HG03159 (cell line): Measurements from ENCODE around the gene YEATS4.

ENCODE experiments used
- ATAC-seq: cut with Tn5 transposase; IDR thresholded peaks from one replicate; pipeline ENCODE4 v1.9.1; 2021; ENCODE audit warnings: mild to moderate bottlenecking, moderate library complexity; ENCODE audit not compliant: unreplicated experiment

Gene YEATS4

DNA sequence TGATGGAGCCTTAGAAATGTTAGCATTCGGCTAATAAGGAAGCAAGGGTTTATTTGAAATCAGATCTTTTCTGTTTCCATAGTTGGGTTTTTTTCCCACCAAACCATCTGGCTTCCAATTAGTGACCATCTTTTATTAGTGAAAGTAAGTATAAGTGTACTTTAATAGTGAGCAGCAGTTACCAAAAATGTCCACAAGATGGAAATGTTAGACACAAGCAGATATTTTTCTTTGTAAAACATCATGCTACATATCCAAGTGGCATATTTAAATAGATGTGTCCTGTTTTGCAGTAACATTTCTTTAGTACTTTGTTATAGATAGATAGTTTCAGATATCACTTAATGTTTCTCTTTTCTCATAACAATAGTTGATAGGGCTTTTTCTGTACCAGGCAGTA lies 28.8 kb downstream of the YEATS4 start:
- peak; percentile 49 for ATAC-seq

DNA sequence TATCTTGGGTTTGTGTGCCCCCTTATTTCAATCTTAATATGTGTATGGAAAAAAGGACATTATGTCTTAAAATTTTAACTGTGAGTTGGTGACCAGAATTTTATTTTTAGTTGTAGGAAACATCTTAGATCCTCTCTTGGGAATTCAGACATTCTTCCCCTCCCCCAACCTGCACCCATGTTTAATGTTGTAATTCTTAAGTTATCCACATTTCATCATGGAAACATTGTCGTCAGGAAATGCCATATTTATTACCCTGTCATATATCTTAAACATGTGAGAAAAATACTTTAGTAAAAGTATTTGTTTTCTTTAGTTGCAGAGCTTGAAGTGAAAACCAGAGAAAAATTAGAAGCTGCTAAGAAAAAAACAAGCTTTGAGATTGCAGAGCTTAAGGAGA lies 30.3 kb downstream of the YEATS4 start:
- ATAC-seq, result no peak

DNA sequence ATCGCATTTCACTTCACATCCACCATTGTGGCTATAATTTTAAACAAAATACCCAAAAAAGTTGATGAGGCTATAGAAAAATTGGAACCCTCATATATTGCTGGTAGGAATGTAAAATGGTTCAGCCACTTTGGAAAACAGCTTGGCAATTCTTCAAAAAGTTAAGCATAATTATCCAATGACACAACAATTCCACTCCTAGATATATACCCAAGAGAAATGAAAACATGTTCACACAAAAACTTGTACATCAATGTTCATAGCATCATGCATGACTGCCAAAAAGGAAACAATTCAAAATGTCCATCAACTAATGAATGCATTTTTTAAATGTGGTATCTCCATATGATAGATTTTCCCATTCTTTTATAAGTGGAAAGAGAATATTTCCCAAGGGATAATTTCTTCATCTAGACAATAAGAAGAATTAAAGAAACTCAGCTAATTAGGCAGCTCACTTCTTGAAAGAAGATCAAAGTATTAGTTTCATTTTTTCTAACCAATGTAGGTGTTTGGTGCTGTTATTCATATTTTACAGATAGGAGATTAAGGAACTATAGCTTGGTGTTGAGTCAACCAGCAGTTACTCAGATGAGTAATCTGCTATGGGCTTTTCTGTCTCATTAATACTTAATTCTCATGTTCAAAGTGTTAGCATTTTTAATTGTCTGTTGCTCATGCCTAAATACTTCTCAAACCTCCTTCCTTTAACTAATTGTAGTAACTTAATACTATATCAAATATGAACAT lies 32.8 kb downstream of the YEATS4 start:
- peak; percentile 78 for ATAC-seq

DNA sequence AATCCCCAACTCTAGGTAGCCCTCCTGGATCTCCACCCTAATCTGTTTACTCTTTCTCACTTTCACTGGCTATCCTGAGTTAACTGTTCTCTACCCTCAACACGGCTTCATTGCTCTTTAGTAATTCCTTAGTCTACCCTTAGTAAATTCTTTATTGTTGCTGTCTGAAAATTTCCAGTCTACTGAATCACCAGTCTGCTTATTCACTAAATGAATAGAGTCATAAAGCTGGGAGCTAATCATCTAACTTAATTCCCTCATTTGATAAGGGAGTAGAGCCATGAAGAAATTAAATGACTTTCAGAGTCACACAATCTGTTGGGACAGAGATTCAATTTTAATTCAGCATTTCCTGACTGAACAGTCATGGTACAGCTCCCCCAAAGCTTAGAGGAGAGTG lies 36.5 kb downstream of the YEATS4 start:
- ATAC-seq, result no peak

DNA sequence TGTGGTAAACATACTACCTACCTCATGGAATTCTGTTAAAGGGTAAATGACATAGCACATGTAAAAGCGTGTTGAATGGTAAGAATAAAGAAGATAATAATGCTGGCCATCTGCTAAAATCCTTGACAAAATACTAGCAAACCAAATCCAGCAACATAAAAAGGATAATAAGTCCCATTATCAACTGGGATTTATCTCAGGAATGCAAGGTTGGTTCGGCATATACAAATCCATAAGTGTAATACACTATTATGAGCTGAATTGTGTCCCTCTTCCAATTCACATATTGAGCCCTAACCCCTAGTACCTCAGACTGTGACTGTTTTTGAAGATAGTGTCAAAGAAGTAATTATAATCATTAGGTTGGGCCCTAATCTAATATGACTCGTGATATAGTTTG lies 37.4 kb downstream of the YEATS4 start:
- no peak for ATAC-seq

DNA sequence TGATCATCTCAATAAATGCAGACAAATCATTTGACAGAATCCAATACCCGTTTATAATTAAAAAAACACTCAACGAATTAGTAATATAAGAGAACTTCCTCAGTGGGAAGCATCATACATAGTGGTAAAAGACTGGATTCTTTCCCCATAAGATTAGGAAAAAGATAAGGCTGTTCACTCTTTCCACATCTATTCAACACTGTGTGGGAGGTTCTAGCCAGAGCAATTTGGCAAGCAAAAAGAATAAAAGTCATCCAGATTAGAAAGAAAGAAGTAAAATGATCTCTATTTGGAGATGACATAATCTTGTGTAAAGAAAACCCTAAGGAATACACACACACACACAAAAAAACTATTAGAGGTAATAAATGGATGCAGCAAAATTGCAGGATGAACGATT lies 38.4 kb downstream of the YEATS4 start:
- ATAC-seq, result no peak

DNA sequence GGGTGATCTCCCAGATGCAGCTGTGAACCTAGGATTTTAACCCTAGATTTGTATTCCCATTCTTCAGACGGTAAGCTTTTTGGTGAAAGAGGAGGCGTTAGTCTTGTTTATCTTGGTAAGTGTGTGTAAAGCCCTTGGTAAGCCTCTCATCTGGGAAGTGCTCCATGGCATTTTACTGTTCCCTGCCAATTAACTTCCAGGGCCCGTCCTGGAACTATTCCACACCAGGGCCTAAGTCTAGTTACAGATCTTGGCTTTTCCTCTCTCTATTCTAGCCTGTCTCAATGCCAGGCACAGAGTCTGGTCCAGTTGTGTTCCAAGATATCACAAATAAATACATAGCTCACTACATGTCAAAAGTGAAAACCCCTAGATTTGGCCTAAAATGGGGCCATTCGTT lies 42.4 kb downstream of the YEATS4 start:
- no peak for ATAC-seq

DNA sequence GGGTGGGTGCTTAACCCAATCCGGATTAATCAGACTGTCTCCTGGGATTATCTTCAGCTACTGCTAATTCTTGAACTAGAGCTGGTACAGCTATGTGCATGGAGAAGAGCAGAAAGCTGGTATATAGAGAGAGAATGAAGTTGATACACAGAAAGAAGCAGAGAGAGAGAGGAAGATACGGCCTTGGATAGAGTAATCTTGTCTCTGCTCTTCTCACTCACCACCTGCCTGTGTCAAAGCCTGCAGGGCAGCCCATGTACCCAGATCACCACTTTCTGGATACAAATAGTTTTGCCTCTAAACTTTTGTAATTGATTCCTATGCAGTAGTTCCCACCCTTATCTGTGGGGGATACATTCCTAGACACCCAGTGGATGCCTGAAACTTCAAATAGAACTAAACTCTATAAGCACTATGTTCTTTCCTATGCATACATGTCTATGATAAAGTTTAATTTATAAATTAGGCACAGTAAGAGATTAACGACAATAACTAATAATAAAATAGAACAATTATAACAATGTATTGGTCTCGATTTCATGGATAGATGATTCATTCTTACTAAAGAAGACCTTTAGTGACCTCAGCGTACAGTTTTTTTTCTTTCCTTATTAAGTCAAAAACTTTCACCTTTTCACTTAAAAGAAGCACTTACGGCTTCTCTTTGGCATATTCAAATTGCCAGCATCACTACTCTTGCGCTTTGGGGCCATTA lies 45.5 kb downstream of the YEATS4 start:
- ATAC-seq, result no peak

DNA sequence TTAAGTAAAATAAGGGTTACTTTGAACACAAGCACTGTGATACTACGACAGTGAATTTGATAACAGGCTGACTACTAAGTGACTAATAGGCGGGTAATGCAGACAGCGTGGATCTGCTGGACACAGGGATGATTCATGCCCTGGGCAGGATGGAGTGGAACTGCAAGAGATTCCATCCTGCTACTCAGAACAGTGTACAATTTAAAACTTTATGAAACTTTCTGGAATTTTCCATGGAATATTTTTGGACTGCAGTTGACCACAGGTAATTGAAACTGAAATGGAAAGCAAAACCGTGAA lies 46.0 kb downstream of the YEATS4 start:
- no peak for ATAC-seq

DNA sequence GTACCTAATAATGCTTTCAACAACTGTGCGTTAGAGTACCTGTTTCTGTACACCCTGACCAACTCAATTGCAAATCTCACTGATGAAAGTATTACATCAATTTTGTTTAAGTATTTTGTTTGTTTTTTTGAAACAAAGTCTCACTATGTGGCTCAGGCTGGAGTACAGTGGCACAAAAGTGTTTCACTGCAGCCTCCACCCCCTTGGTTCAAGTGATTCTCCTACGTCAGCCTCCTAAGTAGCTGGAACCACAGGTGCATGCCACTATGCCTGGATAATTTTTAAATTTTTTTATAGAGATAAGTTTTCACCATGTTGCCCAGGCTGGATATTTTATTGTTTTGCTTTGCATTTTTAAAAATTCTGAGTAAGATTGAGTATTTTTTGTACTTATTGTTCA lies 46.7 kb downstream of the YEATS4 start:
- ATAC-seq, result no peak

DNA sequence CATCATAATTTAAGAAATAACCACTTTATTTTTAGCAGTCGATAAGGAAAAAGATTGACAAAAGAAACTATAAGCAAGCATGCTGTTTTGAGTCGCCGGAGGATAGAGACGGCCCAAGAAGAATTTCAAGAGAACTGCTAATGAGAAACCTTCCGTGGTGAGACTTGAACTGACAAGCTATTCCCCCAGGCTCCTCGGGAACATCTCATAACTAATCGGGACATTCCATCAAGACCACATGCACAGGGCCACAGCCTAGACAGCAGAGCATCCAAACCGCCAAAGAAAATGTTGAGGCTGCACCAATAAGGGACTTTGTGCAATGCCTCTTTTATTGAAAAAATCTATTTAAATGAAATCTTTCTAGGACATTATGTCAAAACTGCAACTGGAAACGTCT lies 51.0 kb downstream of the YEATS4 start:
- ATAC-seq, result no peak

DNA sequence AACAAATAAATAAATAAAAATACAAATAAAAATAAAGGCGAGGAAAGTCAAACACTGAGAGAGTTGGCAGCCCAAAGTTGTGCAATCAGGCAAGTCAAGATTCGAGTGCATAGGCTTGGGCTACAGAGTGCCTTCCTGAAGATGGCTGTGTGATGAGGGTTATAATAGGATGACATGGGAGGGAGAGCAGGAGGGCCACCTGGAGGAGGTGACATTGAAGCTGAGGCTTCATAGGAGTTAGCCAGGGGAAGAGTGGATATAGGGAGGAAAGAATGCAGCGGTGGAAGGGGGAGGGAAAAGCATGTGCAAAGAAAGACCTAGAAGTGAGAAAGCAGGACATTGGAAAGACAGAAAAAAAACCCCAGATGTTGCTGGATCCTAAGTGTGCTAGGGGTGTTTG lies 53.1 kb downstream of the YEATS4 start:
- ATAC-seq, result no peak

DNA sequence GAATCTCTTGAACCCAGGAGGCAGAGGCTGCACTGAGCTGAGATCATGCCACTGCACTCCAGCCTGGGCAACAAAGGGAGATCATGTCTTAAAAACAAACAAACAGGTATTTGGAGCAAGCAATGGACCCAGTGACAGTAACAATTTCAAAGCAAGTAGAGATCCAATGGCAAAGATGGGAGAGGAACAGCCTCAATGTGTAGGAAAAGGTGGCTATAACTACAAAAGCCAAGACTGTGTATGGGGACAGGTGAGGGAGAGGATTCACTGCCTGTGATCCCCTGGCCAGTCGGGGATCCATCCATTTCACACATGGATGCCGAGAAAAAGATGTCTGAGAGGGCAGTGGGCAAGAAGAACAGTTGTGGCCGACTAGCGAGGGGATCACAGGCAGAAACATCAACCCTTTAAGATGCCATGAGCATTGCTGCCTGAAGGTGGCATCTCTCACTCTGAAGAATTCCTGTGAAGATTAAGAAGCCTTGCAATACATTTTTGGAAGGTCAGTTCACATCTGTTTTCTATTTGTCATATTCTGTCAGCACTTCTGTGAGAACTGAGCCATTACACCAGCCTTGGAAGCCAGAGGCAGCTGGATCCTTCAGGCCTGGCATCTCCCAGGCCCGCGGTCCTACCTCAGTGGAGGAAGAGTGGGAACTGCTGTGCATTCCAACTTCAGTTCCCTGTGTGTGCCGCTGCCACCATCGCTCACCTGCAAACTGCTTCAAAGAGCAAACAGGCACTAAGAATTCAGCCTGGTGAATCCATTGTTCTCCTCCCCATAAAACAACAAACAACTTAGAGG lies 56.1 kb downstream of the YEATS4 start:
- ATAC-seq, result peak; percentile 56

DNA sequence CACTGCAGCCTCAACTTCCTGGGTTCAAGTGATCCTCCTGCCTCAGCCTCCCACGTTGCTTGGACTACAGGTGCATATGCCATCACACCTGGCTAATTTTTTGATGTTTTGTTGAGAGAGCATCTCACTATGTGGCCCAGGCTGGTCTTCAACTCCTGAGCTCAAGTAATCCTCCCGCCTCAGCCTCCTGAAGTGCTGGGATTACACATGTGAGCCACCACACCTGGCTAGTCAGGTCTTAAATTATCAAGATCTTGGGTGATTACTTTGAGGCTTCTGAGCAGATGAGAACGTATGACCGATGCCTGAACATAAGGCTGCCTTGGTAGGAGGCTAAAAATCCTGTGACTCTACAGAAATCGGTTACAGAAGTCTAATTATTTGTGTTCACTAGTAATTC lies 57.7 kb downstream of the YEATS4 start:
- no peak for ATAC-seq

DNA sequence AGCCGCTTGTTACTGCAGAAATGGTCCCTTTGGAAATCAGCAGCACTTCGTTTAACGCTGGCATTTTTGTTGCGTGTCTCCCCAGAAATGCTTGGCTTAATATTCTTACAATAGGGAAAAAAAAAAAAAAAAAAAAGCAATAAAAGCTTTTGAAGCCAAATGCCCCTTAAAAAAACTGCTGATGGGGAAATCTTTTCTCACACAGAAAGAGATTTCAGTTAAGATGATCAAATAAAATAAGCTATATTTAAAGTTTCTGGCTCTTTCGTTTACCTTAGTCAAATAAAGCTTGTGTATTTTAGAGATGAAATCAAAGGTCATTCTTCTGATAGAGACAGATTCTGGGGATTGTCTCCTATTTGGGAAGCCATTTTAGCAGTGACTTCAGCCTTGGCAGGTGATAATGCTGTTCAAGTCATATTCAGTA lies 58.2 kb downstream of the YEATS4 start:
- no peak for ATAC-seq

DNA sequence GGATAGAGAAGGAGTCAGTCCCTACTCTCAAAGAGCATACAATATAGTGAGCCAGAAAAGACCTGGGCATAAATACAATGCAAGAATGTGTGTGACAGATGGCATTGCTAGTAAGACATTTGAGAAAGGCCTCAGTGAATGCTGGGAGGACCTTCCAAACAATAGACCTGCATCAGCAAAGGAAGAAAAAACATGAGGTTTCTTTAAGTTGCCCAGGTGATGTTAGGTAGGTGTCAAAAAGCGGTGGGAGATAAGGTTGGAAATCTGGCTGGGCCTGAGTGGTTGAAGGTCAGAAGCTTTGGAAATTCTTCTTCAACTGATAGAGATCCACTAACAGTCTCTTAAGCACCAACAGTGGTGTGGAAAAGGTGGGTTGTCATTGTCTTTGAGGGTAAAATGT lies 60.2 kb downstream of the YEATS4 start:
- no peak for ATAC-seq

DNA sequence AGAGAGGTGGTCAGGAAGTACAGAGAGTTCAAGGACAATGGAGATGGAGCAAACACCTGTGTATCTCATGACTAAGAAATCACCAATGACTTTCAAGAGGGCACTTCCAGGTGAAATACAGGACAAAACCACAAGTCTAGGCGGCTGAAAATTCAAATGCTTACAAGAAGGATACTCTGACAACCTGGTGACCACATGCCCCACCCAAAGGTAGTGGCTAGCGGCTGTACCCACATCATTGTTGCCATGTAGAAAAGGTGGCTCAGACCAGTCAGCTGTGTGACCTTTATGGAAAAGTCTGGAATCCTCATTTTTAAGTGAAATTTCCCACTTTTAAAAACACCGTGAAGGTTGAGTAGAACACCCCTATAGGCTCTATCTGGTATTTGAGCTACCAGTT lies 62.0 kb downstream of the YEATS4 start:
- no peak for ATAC-seq

DNA sequence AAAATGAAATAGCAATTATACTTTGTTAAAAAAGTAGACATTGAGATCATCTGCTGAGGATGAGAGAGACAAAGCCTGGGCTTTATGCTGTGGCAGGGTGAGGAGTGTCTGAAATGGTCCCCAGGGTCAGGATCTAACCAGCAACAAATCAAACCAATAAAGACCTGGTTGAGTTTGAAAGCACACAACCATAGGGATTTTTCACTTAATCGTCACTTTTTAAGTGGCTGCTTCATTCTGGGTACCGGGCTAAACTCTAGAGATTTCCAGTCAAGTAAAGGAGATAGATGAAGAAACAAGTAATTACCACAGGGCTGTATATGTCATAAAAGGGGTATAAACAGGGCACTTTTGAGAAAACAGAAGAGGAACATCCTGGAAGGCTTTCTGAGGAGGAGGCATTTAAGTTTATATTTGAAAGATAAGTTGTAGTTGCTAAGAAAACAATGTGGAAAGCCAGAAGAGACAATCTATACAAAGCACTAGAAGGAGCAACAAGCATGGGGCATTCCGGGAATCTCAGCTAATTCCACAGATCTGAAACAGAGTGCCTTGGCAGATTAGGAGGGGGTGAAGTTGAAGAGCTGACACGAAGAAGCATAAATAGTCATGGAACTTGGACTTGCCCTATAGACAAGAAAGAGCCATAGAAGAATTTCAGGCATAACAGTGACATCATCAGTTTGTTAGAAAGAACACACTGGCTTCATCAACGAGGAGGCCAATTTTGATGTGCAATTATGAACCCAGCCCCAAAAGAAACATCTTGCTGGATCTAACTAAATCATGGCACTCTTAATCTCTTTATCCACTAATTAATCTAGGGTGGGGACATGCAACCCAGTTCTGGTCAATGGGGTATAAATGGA lies 63.7 kb downstream of the YEATS4 start:
- ATAC-seq, result no peak

DNA sequence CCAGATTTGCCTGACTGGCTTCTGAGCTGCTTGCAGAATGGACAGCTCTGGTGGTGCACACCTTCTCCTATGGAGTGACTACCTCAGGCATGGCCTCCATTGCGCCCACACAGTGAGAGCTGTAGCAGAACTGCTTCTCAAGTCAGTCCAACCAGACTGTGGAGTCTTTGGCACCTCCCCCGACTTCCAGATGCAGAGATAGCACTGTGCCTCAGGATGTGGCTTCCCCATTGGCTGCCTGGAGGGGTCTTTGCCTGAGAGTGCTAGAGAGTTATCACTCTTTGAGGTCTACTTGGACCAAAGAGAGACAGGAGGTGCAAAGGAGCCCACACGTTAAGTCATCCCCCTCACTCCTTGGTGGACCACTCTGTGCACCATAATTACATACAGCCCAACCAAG lies 65.9 kb downstream of the YEATS4 start:
- no peak for ATAC-seq

DNA sequence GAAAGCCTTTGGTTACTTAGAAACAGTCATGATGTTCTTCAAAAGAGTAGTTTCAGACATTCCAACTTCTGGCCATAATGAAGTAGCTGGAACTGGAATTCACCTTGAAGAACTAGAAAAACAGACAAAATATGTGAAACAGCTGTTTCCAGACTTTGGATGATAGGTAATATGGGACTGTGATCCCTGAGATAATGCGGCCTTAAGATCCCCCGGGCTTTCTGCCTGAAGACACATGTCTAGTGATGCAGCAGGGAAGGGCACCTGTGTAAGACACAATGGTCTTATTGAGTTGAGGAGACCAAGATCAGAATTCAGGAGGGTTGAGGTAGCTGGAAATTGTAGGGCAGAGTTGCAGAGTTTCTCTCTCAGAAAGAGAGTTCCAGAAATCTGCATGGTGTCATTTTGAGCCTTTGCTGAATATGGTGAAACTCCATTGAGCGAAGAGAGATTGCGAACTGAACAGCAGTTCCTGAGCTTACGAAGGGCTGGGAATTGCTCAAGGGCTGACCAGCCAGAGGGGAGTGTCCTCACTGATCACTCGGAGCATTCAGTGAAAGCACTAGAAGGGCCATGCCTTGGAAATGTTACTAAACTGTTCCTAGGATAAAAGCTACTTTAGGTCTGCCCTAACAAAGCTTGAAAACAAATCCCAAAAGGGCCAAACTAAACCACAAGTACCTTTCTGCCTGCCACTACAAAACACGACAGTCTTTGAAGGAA lies 69.0 kb downstream of the YEATS4 start:
- no peak for ATAC-seq
